Caki2 (cell line): Measurements from ENCODE around the gene CDK10. TPM values are rescaled to one million over a fixed set of nuclear protein-coding genes. Genes with fewer than 3 reads are reported as not detected.
A peak's percentile ranks its signal among the peaks of the same experiment; 100 is the strongest.

Experiments
- DNase-seq: peaks from one replicate; pipeline ENCODE4 v3.0.0-alpha.2; 2015; ENCODE audit warnings: low read depth
- in situ Hi-C: cut with HindIII; loops from 2 replicates; pipeline ENCODE4 v1.10.0; 2016; ENCODE audit warnings: low sequenced_read_pairs, low pct_unique_long_range_greater_than_20kb, mixed read lengths
- total RNA-seq: library from RNA; depleted of rRNA; stranded (reverse); fragments of >200 nt; shearing (Covaris generic); gene quantifications from 2 replicates; pipeline ENCODE4 v1.2.3, GENCODE V29; 2014; ENCODE audit warnings: low replicate concordance

The CDK10 gene
- total RNA-seq, 1 experiment from 2014 or later: 48.7 TPM

- in situ Hi-C loops: no loop called here
- DNase-seq: peak; percentile 81
Observed at GRCh38 chr16:89722392-89723278, 36.1 kb downstream of the CDK10 start.

- in situ Hi-C loops: no loop called here
- no peak for DNase-seq
Observed at GRCh38 chr16:89723279-89724250, 37.1 kb downstream of the CDK10 start.

- in situ Hi-C loops: no loop called here
- no peak for DNase-seq
Observed at GRCh38 chr16:89727406-89728120, 41.1 kb downstream of the CDK10 start.

- in situ Hi-C loops: no loop called here
- DNase-seq: no peak
Observed at GRCh38 chr16:89729293-89729692, 42.8 kb downstream of the CDK10 start.

- DNase-seq: no peak
- in situ Hi-C loops: no loop called here
Observed at GRCh38 chr16:89729863-89730593, 43.5 kb downstream of the CDK10 start.

GRCh38 chr16:89730610-89731234, 44.2 kb downstream of the CDK10 start:
- DNase-seq: no peak
- in situ Hi-C loops: no loop called here

GRCh38 chr16:89732142-89732917, 45.8 kb downstream of the CDK10 start:
- DNase-seq: no peak

GRCh38 chr16:89732918-89733242, 46.4 kb downstream of the CDK10 start:
- in situ Hi-C loops: no loop called here
- no peak for DNase-seq

More at GRCh38 chr16:89732142-89732917, 45.8 kb downstream of the CDK10 start:
- in situ Hi-C loops: no loop called here

- in situ Hi-C loops: no loop called here
- DNase-seq: no peak
Observed at GRCh38 chr16:89733322-89733721, 46.8 kb downstream of the CDK10 start.

- no peak for DNase-seq
- in situ Hi-C loops: no loop called here
Observed at GRCh38 chr16:89733792-89734191, 47.3 kb downstream of the CDK10 start.

- no peak for DNase-seq
- in situ Hi-C loops: no loop called here
Observed at GRCh38 chr16:89736554-89736953, 50.1 kb downstream of the CDK10 start.

GRCh38 chr16:89737341-89738071, 51.0 kb downstream of the CDK10 start:
- in situ Hi-C loops: no loop called here
- no peak for DNase-seq

- no peak for DNase-seq
- in situ Hi-C loops: no loop called here
Observed at GRCh38 chr16:89738072-89738377, 51.5 kb downstream of the CDK10 start.

- in situ Hi-C loops: no loop called here
- no peak for DNase-seq
Observed at GRCh38 chr16:89738538-89739317, 52.2 kb downstream of the CDK10 start.

- no peak for DNase-seq
- in situ Hi-C loops: no loop called here
Observed at GRCh38 chr16:89739383-89739782, 52.9 kb downstream of the CDK10 start.
